ENCODE data around the gene FCN2. TPM values are rescaled to one million over a fixed set of nuclear protein-coding genes. Genes with fewer than 3 reads are reported as not detected.

The FCN2 gene
- total and polyA plus RNA-seq, 3 experiments from 2014 or later, result not detected

GRCh38 chr9:134929193-134930158 is 48.9 kb downstream of the FCN2 start:
- Histone ChIP-seq H3K27ac (ENCODE audit: low read depth, low read length) (no peak overlapping the region), H3K27me3 (ENCODE audit: insufficient read depth, low read length, poor library complexity, severe bottlenecking) (no peaks in the 10 kb centered on the region), H3K4me1 (ENCODE audit: insufficient read depth, low read length) (no peaks in the 10 kb centered on the region), H3K9me3 (ENCODE audit: low read length) (no peaks in the 10 kb centered on the region), H3K4me3 (ENCODE audit: low read length) (no peak overlapping the region), H3K36me3 (ENCODE audit: insufficient read depth, low read length) (no peaks in the 10 kb centered on the region)
- H3K4me3 Mint-ChIP-seq, result no peak overlapping the region
- no peaks in the 10 kb centered on the region for H3K4me1 Mint-ChIP-seq
- H3K36me3 Mint-ChIP-seq, result no peaks in the 10 kb centered on the region
- POLR2A ChIA-PET, result no interaction called here
- H3K27ac Mint-ChIP-seq, result peak overlapping the region in 1 of 8 donors; percentile 24
- H3K27me3 Mint-ChIP-seq, result peaks cover 11 to 19% of the 10 kb centered on the region in 2 donors
- H3K9me3 Mint-ChIP-seq, result no peaks in the 10 kb centered on the region
- DNase-seq, result no peak
- CTCF ChIA-PET, result no interaction called here

GRCh38 chr9:134930398-134930797 is 49.8 kb downstream of the FCN2 start:
- H3K27me3 ChIP-seq (ENCODE audit: insufficient read depth, low read length, poor library complexity, severe bottlenecking), result no peaks in the 10 kb centered on the region

GRCh38 chr9:134932171-134932570 is 51.6 kb downstream of the FCN2 start:
- H3K4me1 Mint-ChIP-seq, result no peaks in the 10 kb centered on the region
- DNase-seq, result no peak
- Histone ChIP-seq H3K4me3 (ENCODE audit: low read length) (no peak overlapping the region), H3K36me3 (ENCODE audit: insufficient read depth, low read length) (no peaks in the 10 kb centered on the region), H3K4me1 (ENCODE audit: insufficient read depth, low read length) (no peaks in the 10 kb centered on the region), H3K27me3 (ENCODE audit: insufficient read depth, low read length, poor library complexity, severe bottlenecking) (no peaks in the 10 kb centered on the region), H3K9me3 (ENCODE audit: low read length) (no peaks in the 10 kb centered on the region), H3K27ac (ENCODE audit: low read depth, low read length) (no peak overlapping the region)
- no peaks in the 10 kb centered on the region for H3K9me3 Mint-ChIP-seq
- H3K36me3 Mint-ChIP-seq, result no peaks in the 10 kb centered on the region
- H3K4me3 Mint-ChIP-seq, result no peak overlapping the region
- ChIA-PET POLR2A (no interaction called here), CTCF (no interaction called here)
- peaks cover 15 to 19% of the 10 kb centered on the region in 2 donors for H3K27me3 Mint-ChIP-seq
- no peak overlapping the region for H3K27ac Mint-ChIP-seq

More at GRCh38 chr9:134930398-134930797, 49.8 kb downstream of the FCN2 start:
- no peak overlapping the region for H3K27ac ChIP-seq (ENCODE audit: low read depth, low read length)
- ChIA-PET POLR2A (no interaction called here), CTCF (no interaction called here)
- H3K4me3 ChIP-seq (ENCODE audit: low read length), result no peak overlapping the region
- H3K4me1 Mint-ChIP-seq, result no peaks in the 10 kb centered on the region
- no peaks in the 10 kb centered on the region for H3K36me3 ChIP-seq (ENCODE audit: insufficient read depth, low read length)
- H3K36me3 Mint-ChIP-seq, result no peaks in the 10 kb centered on the region
- no peak overlapping the region for H3K4me3 Mint-ChIP-seq
- H3K4me1 ChIP-seq (ENCODE audit: insufficient read depth, low read length), result no peaks in the 10 kb centered on the region
- no peaks in the 10 kb centered on the region for H3K9me3 Mint-ChIP-seq
- H3K27me3 Mint-ChIP-seq, result peaks cover 11 to 19% of the 10 kb centered on the region in 2 donors
- DNase-seq, result no peak
- H3K27ac Mint-ChIP-seq, result no peak overlapping the region
- no peaks in the 10 kb centered on the region for H3K9me3 ChIP-seq (ENCODE audit: low read length)

GRCh38 chr9:134932606-134933005 is 52.0 kb downstream of the FCN2 start:
- Mint-ChIP-seq H3K36me3 (no peaks in the 10 kb centered on the region), H3K9me3 (no peaks in the 10 kb centered on the region), H3K4me1 (no peaks in the 10 kb centered on the region), H3K27me3 (peaks cover 15 to 19% of the 10 kb centered on the region in 2 donors), H3K4me3 (no peak overlapping the region), H3K27ac (no peak overlapping the region)
- ChIA-PET POLR2A (no interaction called here), CTCF (no interaction called here)
- Histone ChIP-seq H3K27me3 (ENCODE audit: insufficient read depth, low read length, poor library complexity, severe bottlenecking) (no peaks in the 10 kb centered on the region), H3K9me3 (ENCODE audit: low read length) (no peaks in the 10 kb centered on the region), H3K36me3 (ENCODE audit: insufficient read depth, low read length) (no peaks in the 10 kb centered on the region), H3K4me3 (ENCODE audit: low read length) (no peak overlapping the region), H3K27ac (ENCODE audit: low read depth, low read length) (no peak overlapping the region), H3K4me1 (ENCODE audit: insufficient read depth, low read length) (no peaks in the 10 kb centered on the region)
- DNase-seq, result no peak

GRCh38 chr9:134933076-134933659 is 52.6 kb downstream of the FCN2 start:
- Mint-ChIP-seq H3K4me1 (no peaks in the 10 kb centered on the region), H3K27me3 (peaks cover 15 to 19% of the 10 kb centered on the region in 2 donors), H3K4me3 (no peak overlapping the region), H3K9me3 (no peaks in the 10 kb centered on the region), H3K36me3 (no peaks in the 10 kb centered on the region), H3K27ac (no peak overlapping the region)
- POLR2A ChIA-PET, result no interaction called here
- H3K9me3 ChIP-seq (ENCODE audit: low read length), result no peaks in the 10 kb centered on the region
- H3K4me3 ChIP-seq (ENCODE audit: low read length), result no peak overlapping the region
- no peaks in the 10 kb centered on the region for H3K27me3 ChIP-seq (ENCODE audit: insufficient read depth, low read length, poor library complexity, severe bottlenecking)
- DNase-seq, result no peak
- no peak overlapping the region for H3K27ac ChIP-seq (ENCODE audit: low read depth, low read length)
- CTCF ChIA-PET, result no interaction called here
- H3K4me1 ChIP-seq (ENCODE audit: insufficient read depth, low read length), result no peaks in the 10 kb centered on the region
- no peaks in the 10 kb centered on the region for H3K36me3 ChIP-seq (ENCODE audit: insufficient read depth, low read length)

- Histone ChIP-seq H3K9me3 (ENCODE audit: low read length) (no peaks in the 10 kb centered on the region), H3K4me3 (ENCODE audit: low read length) (no peak overlapping the region), H3K4me1 (ENCODE audit: insufficient read depth, low read length) (no peaks in the 10 kb centered on the region), H3K27ac (ENCODE audit: low read depth, low read length) (no peak overlapping the region), H3K36me3 (ENCODE audit: insufficient read depth, low read length) (no peaks in the 10 kb centered on the region), H3K27me3 (ENCODE audit: insufficient read depth, low read length, poor library complexity, severe bottlenecking) (no peaks in the 10 kb centered on the region)
- ChIA-PET CTCF (no interaction called here), POLR2A (no interaction called here)
- Mint-ChIP-seq H3K27ac (peak overlapping the region in 1 of 8 donors; percentile 2), H3K9me3 (no peaks in the 10 kb centered on the region), H3K4me3 (no peak overlapping the region), H3K27me3 (peaks cover 14 to 24% of the 10 kb centered on the region in 2 donors), H3K4me1 (no peaks in the 10 kb centered on the region), H3K36me3 (no peaks in the 10 kb centered on the region)
- DNase-seq, result no peak
Measured at GRCh38 chr9:134935056-134935640, 54.5 kb downstream of the FCN2 start.

- no peak overlapping the region for H3K27ac Mint-ChIP-seq
- H3K27me3 Mint-ChIP-seq, result peaks cover 10 to 24% of the 10 kb centered on the region in 2 donors
- no peaks in the 10 kb centered on the region for H3K27me3 ChIP-seq (ENCODE audit: insufficient read depth, low read length, poor library complexity, severe bottlenecking)
- H3K36me3 ChIP-seq (ENCODE audit: insufficient read depth, low read length), result no peaks in the 10 kb centered on the region
- POLR2A ChIA-PET, result no interaction called here
- H3K4me3 Mint-ChIP-seq, result no peak overlapping the region
- no peak overlapping the region for H3K4me3 ChIP-seq (ENCODE audit: low read length)
- no peaks in the 10 kb centered on the region for H3K9me3 Mint-ChIP-seq
- no peak for DNase-seq
- CTCF ChIA-PET, result no interaction called here
- no peaks in the 10 kb centered on the region for H3K4me1 ChIP-seq (ENCODE audit: insufficient read depth, low read length)
- no peak overlapping the region for H3K27ac ChIP-seq (ENCODE audit: low read depth, low read length)
- no peaks in the 10 kb centered on the region for H3K9me3 ChIP-seq (ENCODE audit: low read length)
- H3K36me3 Mint-ChIP-seq, result no peaks in the 10 kb centered on the region
- H3K4me1 Mint-ChIP-seq, result no peaks in the 10 kb centered on the region
Measured at GRCh38 chr9:134935701-134936345, 55.2 kb downstream of the FCN2 start.

All from CD8-positive, alpha-beta memory T cell (primary cell).